Large intestine (tissue), 3 donors: ENCODE results near the gene SWAP70. TPM values are rescaled to one million over a fixed set of nuclear protein-coding genes. Genes with fewer than 3 reads are reported as not detected.

ENCODE experiments used
- DNase-seq, 2 donors: peaks; one replicate each; pipeline versions ENCODE4 v3.0.0 to v3.0.0-alpha.2; 2013
- H3K27ac ChIP-seq: one replicate; pipeline ENCODE4 v1.5.1; 2013; ENCODE audit warnings: low read length
- H3K27me3 ChIP-seq: 2 replicates; pipeline ENCODE4 v1.6.1; 2013; ENCODE audit warnings: low read length; ENCODE audit not compliant: control insufficient read depth, insufficient read depth
- H3K36me3 ChIP-seq: 2 replicates; pipeline ENCODE4 v1.6.1; 2013; ENCODE audit warnings: low read length; ENCODE audit not compliant: control insufficient read depth, insufficient read depth
- H3K4me1 ChIP-seq: one replicate; pipeline ENCODE4 v1.6.1; 2013; ENCODE audit warnings: low read length; ENCODE audit not compliant: control insufficient read depth, insufficient read depth
- H3K4me3 ChIP-seq: one replicate; pipeline ENCODE4 v1.5.1; 2013; ENCODE audit warnings: low read length
- H3K9me3 ChIP-seq: one replicate; pipeline ENCODE4 v1.6.1; 2013; ENCODE audit warnings: mild to moderate bottlenecking, low read depth, low read length, moderate library complexity; ENCODE audit not compliant: control insufficient read depth
- WGBS: methylation state at CpG from one replicate; pipeline ENCODE4 v1.1.5; 2013; ENCODE audit warnings: low lambda C conversion rate; ENCODE audit not compliant: insufficient coverage; 5-methylcytosine and 5-hydroxymethylcytosine counted together
- polyA plus RNA-seq: library from polyadenylated mRNA; unstranded; fragments of 120-200 nt; gene quantifications from one replicate; pipeline ENCODE4 v1.2.1, GENCODE V29; 2013

SWAP70 gene
- polyA plus RNA-seq, 1 donor, result 21.7 TPM

GRCh38 chr11:9783986-9784385, 120.1 kb downstream of the SWAP70 start:
- WGBS, result no CpG with 5 or more reads among the region's 2 CpGs
- Histone ChIP-seq H3K27ac (no peak overlapping the region), H3K4me3 (no peak overlapping the region), H3K4me1 (no peaks in the 10 kb centered on the region), H3K9me3 (no peaks in the 10 kb centered on the region), H3K36me3 (peaks cover 77% of the 10 kb centered on the region), H3K27me3 (no peaks in the 10 kb centered on the region)
- DNase-seq, result no peak

DNA sequence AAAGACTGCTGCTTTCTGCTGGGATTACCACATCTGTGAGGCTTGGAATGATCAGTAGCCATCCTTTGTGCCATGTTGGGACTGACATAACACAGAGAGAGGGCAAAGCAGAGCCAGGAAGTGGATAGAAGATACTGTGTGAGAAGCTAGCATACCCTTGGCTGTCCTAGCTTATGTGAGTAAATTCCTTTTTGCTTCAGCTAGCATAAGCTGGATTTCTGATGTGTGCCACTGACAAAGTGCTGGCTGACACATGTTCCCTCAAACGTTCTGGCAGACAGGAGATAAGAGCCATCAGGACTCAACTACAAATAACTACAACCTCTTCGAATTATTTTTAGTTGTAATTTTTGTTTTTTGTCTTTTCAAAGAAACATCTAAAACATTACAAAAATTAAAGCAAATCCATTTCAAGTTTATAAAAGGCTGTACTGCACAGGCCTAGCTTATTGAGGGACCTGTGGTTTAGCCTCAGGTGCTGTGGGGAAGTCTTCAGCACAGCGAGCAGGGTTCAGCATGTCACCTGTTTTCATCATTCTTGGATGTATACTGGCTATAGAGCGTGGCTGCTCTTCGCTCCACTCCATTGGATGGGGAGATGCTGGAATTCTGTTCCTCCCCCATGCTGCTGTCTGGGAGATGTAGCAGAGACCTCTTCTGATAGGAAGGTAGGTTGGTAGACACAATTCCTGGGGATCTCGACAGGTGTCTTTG, 120.9 kb downstream of the SWAP70 start:
- H3K36me3 ChIP-seq, result peaks cover 77% of the 10 kb centered on the region
- no peaks in the 10 kb centered on the region for H3K4me1 ChIP-seq
- no peaks in the 10 kb centered on the region for H3K9me3 ChIP-seq
- DNase-seq, result no peak
- H3K27ac ChIP-seq, result no peak overlapping the region
- H3K4me3 ChIP-seq, result no peak overlapping the region
- no peaks in the 10 kb centered on the region for H3K27me3 ChIP-seq
- 100% methylated on average over 1 of the region's 6 CpGs for WGBS

DNA sequence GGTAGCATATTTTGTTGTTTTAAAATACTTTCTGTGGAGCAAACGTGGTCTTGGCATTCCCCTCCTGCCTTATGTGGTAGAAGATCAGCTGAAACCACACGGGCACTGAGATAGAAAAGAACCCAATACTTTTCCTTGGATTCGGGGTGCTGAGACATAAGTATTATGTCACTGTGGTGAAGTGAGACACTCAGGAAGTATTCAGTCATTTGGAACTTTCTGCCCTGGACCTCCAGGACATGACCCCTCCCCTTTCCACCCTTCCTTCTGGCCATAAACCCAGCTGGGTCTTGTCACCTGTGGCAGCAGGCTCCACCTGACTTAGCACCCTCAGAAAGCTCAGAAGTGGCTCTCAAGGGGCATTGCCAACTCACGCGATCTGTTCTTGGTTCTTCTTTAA, 123.4 kb downstream of the SWAP70 start:
- Histone ChIP-seq H3K9me3 (no peaks in the 10 kb centered on the region), H3K27ac (no peak overlapping the region), H3K36me3 (peaks cover 64% of the 10 kb centered on the region), H3K4me1 (no peaks in the 10 kb centered on the region), H3K4me3 (no peak overlapping the region), H3K27me3 (no peaks in the 10 kb centered on the region)
- DNase-seq, result no peak
- no CpG with 5 or more reads among the region's 5 CpGs for WGBS

GRCh38 chr11:9787981-9788521, 124.2 kb downstream of the SWAP70 start:
- Histone ChIP-seq H3K36me3 (peaks cover 68% of the 10 kb centered on the region), H3K4me3 (no peak overlapping the region), H3K4me1 (no peaks in the 10 kb centered on the region), H3K27me3 (no peaks in the 10 kb centered on the region), H3K9me3 (no peaks in the 10 kb centered on the region), H3K27ac (no peak overlapping the region)
- no peak for DNase-seq
- WGBS, result no CpG with 5 or more reads among the region's 3 CpGs

GRCh38 chr11:9789910-9790309, 126.0 kb downstream of the SWAP70 start:
- no peak overlapping the region for H3K4me3 ChIP-seq
- H3K4me1 ChIP-seq, result no peaks in the 10 kb centered on the region
- H3K36me3 ChIP-seq, result peaks cover 52% of the 10 kb centered on the region
- no peaks in the 10 kb centered on the region for H3K27me3 ChIP-seq
- no peak overlapping the region for H3K27ac ChIP-seq
- no CpG with 5 or more reads among the region's 3 CpGs for WGBS
- DNase-seq, result no peak
- H3K9me3 ChIP-seq, result no peaks in the 10 kb centered on the region

DNA sequence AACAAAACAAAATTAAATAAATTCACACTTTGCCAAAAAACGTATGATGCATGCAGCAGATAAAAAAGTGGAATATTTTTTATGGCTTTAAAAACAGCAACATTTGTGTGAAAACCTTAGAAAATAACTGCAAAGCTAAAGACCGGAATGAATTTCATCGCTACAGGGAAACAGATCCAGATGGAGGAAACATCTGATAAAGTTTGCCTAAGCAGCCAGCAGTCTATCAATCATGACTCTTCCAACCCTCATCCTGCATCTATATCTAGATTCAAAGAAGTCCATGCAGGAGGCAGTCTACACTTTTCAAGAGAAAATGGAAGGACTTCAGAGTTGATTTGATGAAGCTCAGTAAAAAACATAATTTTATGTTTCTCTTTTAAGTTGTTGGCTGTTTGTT, 126.8 kb downstream of the SWAP70 start:
- Histone ChIP-seq H3K27ac (no peak overlapping the region), H3K27me3 (no peaks in the 10 kb centered on the region), H3K9me3 (no peaks in the 10 kb centered on the region), H3K4me3 (no peak overlapping the region), H3K4me1 (no peaks in the 10 kb centered on the region), H3K36me3 (peaks cover 45% of the 10 kb centered on the region)
- no peak for DNase-seq
- WGBS, result 80% methylated on average over 3 of the region's 3 CpGs

DNA sequence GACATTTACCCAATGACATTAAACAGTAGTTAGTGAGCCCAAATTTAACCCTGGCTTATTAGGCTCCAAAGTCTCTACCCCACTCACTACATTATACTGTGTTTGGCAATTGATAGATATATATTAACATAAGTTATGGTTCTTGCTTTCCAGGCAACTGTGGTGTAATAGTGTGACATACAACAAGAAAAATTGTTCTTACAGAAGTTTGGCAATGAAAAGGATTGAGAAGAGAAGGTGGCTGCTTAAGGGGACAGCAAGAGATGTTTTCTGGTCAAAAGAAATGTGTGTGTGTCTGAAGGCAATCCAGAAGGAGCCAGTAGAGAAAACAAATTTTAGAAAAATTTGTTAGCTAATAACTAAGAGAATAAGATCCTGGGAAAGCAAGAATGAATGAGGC, 132.4 kb downstream of the SWAP70 start:
- DNase-seq, result no peak
- H3K27me3 ChIP-seq, result no peaks in the 10 kb centered on the region

GRCh38 chr11:9796854-9797253, 133.0 kb downstream of the SWAP70 start:
- Histone ChIP-seq H3K27me3 (no peaks in the 10 kb centered on the region), H3K36me3 (peaks cover 17% of the 10 kb centered on the region), H3K4me3 (no peak overlapping the region), H3K27ac (no peak overlapping the region), H3K4me1 (no peaks in the 10 kb centered on the region), H3K9me3 (no peaks in the 10 kb centered on the region)
- WGBS, result 100% methylated on average over 1 of the region's 5 CpGs
- no peak for DNase-seq

More for the DNA sequence above, 132.4 kb downstream of the SWAP70 start:
- Histone ChIP-seq H3K27ac (no peak overlapping the region), H3K36me3 (peaks cover 20% of the 10 kb centered on the region), H3K9me3 (no peaks in the 10 kb centered on the region), H3K4me1 (no peaks in the 10 kb centered on the region), H3K4me3 (no peak overlapping the region)

GRCh38 chr11:9797300-9797699, 133.4 kb downstream of the SWAP70 start:
- Histone ChIP-seq H3K4me3 (no peak overlapping the region), H3K27ac (no peak overlapping the region)
- WGBS, result no CpG with 5 or more reads among the region's 4 CpGs

GRCh38 chr11:9799886-9800285, 136.0 kb downstream of the SWAP70 start:
- Histone ChIP-seq H3K4me3 (no peak overlapping the region), H3K36me3 (peaks cover 11% of the 10 kb centered on the region), H3K27ac (no peak overlapping the region), H3K27me3 (no peaks in the 10 kb centered on the region), H3K9me3 (no peaks in the 10 kb centered on the region), H3K4me1 (no peaks in the 10 kb centered on the region)
- no peak for DNase-seq
- 100% methylated on average over 2 of the region's 3 CpGs for WGBS

More at GRCh38 chr11:9797300-9797699, 133.4 kb downstream of the SWAP70 start:
- Histone ChIP-seq H3K9me3 (no peaks in the 10 kb centered on the region), H3K4me1 (no peaks in the 10 kb centered on the region), H3K36me3 (peaks cover 17% of the 10 kb centered on the region), H3K27me3 (no peaks in the 10 kb centered on the region)
- DNase-seq, result no peak

GRCh38 chr11:9802291-9802861, 138.5 kb downstream of the SWAP70 start:
- Histone ChIP-seq H3K27ac (no peak overlapping the region), H3K4me3 (no peak overlapping the region), H3K4me1 (no peaks in the 10 kb centered on the region), H3K27me3 (no peaks in the 10 kb centered on the region), H3K36me3 (peaks cover 15% of the 10 kb centered on the region), H3K9me3 (no peaks in the 10 kb centered on the region)
- WGBS, result no CpG with 5 or more reads among the region's 3 CpGs
- no peak for DNase-seq
